ENCODE data around the gene PJA2.
"Not testable (repeated sequence)": the region's sequence is repeated elsewhere in the genome, so short reads cannot be mapped to it uniquely, and the experiment has no call there.

PJA2 gene, protein sequence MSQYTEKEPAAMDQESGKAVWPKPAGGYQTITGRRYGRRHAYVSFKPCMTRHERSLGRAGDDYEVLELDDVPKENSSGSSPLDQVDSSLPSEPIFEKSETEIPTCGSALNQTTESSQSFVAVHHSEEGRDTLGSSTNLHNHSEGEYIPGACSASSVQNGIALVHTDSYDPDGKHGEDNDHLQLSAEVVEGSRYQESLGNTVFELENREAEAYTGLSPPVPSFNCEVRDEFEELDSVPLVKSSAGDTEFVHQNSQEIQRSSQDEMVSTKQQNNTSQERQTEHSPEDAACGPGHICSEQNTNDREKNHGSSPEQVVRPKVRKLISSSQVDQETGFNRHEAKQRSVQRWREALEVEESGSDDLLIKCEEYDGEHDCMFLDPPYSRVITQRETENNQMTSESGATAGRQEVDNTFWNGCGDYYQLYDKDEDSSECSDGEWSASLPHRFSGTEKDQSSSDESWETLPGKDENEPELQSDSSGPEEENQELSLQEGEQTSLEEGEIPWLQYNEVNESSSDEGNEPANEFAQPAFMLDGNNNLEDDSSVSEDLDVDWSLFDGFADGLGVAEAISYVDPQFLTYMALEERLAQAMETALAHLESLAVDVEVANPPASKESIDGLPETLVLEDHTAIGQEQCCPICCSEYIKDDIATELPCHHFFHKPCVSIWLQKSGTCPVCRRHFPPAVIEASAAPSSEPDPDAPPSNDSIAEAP

DNA sequence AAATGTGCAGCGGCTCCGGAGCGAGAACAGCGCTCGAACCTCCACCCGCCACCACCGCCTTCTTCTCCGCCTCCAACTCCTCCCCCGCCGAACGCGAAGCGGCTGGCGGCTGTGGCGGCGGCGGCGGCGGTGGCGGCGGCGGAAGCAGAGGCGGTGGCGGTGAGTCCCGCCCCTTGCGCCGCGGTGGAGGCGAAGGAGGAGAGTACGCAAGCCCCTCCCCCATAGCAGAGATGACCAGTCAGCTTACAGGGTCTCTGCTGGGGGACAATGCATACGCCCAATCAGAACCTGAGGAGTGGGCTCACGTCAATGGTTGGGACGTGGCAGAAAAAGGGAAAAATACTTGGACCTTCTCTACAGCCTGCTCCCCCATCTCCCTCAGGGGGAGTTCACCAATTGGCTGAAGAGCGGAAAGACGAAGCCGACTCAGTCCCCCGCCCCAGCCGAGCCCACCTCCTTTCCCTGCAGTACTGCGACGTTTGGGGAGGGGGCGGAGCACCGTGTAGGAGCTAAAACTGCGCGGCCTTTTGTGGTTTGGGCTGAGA lies at the start of gene PJA2:
TSS of gene PJA2 (minus strand) at position 131 of the 545 bp plus-strand sequence. CDS start 26,541 bp downstream, outside the sequence.
- DNase-seq (ENCODE audit: low spot score) = peak; percentile 99

GRCh38 chr5:109455598-109456096 lies 45.9 kb upstream of the PJA2 start:
- peak; percentile 91 for DNase-seq (ENCODE audit: low spot score)

- DNase-seq (ENCODE audit: low spot score) = peak; percentile 3
Observed at GRCh38 chr5:109454731-109455505, 45.1 kb upstream of the PJA2 start.

GRCh38 chr5:109453251-109453650 lies 43.5 kb upstream of the PJA2 start:
- DNase-seq (ENCODE audit: low spot score) = no peak

GRCh38 chr5:109452661-109453060 lies 42.9 kb upstream of the PJA2 start:
- no peak for DNase-seq (ENCODE audit: low spot score)

GRCh38 chr5:109451146-109451545 lies 41.4 kb upstream of the PJA2 start:
- DNase-seq (ENCODE audit: low spot score) = no peak

GRCh38 chr5:109450129-109450877 lies 40.5 kb upstream of the PJA2 start:
- DNase-seq (ENCODE audit: low spot score) = no peak

DNA sequence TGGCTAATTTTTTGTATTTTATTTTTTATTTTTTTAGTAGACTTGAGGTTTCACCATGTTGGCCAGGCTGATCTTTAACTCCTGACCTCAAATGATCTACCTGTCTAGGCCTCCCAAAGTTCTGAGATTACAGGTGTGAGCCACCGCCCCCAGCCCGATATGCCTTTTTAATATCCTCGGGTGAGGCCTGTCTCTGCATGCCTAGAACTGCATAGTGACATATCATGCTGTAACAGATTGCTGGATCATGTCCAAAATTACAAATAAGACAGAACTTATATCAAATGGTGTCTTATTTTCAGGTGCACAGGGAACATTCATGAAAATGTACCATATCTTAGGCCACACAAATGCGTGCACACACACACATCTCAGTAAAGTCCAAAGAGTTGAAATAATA lies 39.1 kb upstream of the PJA2 start:
- DNase-seq (ENCODE audit: low spot score) = no peak

DNA sequence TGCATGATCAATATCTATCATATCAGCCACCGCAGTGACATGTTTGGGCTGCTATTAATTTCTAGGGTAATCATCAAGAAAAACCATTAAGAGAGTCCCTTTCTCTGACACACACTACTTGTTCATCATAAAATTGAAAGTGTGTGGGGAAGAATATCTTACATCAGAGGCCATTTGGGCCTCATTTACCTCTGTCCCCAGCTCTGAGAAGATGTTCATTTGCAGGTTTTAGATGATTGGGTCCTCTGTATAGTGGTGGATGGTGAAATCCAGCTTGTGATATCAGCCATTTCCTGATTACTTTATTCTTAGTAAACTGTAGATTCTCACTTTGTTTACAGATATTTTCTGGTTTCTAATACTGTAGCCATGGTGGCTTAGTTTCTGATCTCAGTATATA lies 29.8 kb upstream of the PJA2 start:
- no peak for DNase-seq (ENCODE audit: low spot score)

- no peak for DNase-seq (ENCODE audit: low spot score)
Observed at GRCh38 chr5:109426075-109426474, 16.3 kb upstream of the PJA2 start.

GRCh38 chr5:109425521-109425920 lies 15.7 kb upstream of the PJA2 start:
- DNase-seq (ENCODE audit: low spot score) = not testable (repeated sequence)

DNA sequence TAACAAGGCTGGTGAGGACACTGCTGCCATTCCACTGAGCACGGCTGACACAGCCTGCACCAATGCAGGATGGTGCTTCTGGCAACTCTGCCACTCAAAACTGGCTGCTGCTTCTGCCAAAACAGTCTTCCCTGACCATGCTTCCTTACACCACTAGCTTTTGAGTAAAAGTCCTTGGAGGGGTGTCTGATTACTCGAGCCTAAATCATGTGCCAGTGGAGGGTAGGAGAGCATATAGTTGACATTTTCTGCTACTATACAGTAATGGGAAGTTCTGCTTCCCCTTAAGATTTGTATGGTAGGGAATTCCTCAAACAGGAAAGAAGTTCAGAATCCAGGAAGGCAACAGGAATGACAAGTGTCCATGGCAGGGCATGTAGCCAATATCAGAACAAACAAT lies 12.2 kb upstream of the PJA2 start:
- no peak for DNase-seq (ENCODE audit: low spot score)

- no peak for DNase-seq (ENCODE audit: low spot score)
Observed at GRCh38 chr5:109418712-109419352, 9.1 kb upstream of the PJA2 start.

- DNase-seq (ENCODE audit: low spot score) = no peak
Observed at GRCh38 chr5:109416882-109417281, 7.1 kb upstream of the PJA2 start.

DNA sequence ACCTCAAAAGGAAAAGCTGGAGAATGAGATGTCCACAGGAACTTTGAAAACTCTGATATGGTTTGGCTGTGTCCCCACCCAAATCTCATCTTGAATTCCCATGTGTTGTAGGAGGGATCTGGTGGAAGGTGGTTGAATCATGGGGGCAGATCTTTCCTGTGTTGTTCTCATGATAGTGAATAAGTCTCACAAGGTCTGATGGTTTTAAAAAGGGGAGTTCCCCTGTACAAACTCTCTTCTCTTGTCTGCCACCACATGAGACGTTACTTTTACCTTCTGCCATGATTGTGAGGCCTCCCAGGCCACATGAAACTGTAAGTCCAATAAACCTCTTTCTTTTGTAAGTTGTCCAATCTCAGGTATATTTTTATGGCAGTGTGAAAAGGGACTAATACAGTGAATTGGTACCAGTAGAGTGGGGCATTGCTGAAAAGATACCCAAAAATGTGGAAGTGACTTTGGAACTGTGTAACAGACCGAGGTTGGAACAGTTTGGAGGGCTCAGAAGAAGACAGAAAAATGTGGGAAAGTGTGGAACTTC lies 4.2 kb upstream of the PJA2 start:
- not testable (repeated sequence) for DNase-seq (ENCODE audit: low spot score)

- DNase-seq (ENCODE audit: low spot score) = no peak
Observed at GRCh38 chr5:109413458-109413857, 3.7 kb upstream of the PJA2 start.

GRCh38 chr5:109412981-109413402 lies 3.2 kb upstream of the PJA2 start:
- DNase-seq (ENCODE audit: low spot score) = no peak

GRCh38 chr5:109411627-109412026 lies 1.9 kb upstream of the PJA2 start:
- peak; percentile 79 for DNase-seq (ENCODE audit: low spot score)

GRCh38 chr5:109411149-109411514 lies 1.4 kb upstream of the PJA2 start:
- DNase-seq (ENCODE audit: low spot score) = no peak

GRCh38 chr5:109410389-109411148 lies 795 bp upstream of the PJA2 start:
- no peak for DNase-seq (ENCODE audit: low spot score)
